Activated CD4-positive, alpha-beta T cell treated with anti-CD3 and anti-CD28 coated beads for 1 hour (primary cell): ENCODE data around the gene MSL3B.
"Not testable (repeated sequence)": the region's sequence is repeated elsewhere in the genome, so short reads cannot be mapped to it uniquely, and the experiment has no call there.

ENCODE experiments used
- DNase-seq: peaks from one replicate; pipeline ENCODE4 v3.0.0-alpha.2; 2020

The MSL3B gene

GRCh38 chr2:233867993-233868532, at the start of gene MSL3B:
TSS of gene MSL3B (minus strand) at chr2:233868386.
- peak; percentile 43 for DNase-seq

GRCh38 chr2:233917116-233917515, 48.9 kb upstream of the MSL3B start, which contains the start of gene TRPM8:
TSS of gene TRPM8 (plus strand) at chr2:233917373. CDS start at chr2:233926538, 9,165 bp downstream.
- no peak for DNase-seq

GRCh38 chr2:233915128-233915527, 46.9 kb upstream of the MSL3B start:
- no peak for DNase-seq

- no peak for DNase-seq
Observed at GRCh38 chr2:233912691-233913423, 44.7 kb upstream of the MSL3B start.

- no peak for DNase-seq
Observed at GRCh38 chr2:233907627-233908026, 39.4 kb upstream of the MSL3B start.

- DNase-seq, result no peak
Observed at GRCh38 chr2:233905945-233906344, 37.8 kb upstream of the MSL3B start.

GRCh38 chr2:233901884-233902283, 33.7 kb upstream of the MSL3B start:
- DNase-seq, result no peak

GRCh38 chr2:233901367-233901766, 33.2 kb upstream of the MSL3B start:
- no peak for DNase-seq

GRCh38 chr2:233896253-233896652, 28.1 kb upstream of the MSL3B start:
- DNase-seq, result not testable (repeated sequence)

- DNase-seq, result no peak
Observed at GRCh38 chr2:233892793-233893192, 24.6 kb upstream of the MSL3B start.

- no peak for DNase-seq
Observed at GRCh38 chr2:233882353-233882752, 14.2 kb upstream of the MSL3B start.

GRCh38 chr2:233872125-233872524, 3.9 kb upstream of the MSL3B start:
- DNase-seq, result not testable (repeated sequence)

GRCh38 chr2:233871432-233871831, 3.2 kb upstream of the MSL3B start:
- DNase-seq, result no peak

- no peak for DNase-seq
Observed at GRCh38 chr2:233866479-233866878, 1.7 kb downstream of the MSL3B start.

GRCh38 chr2:233865838-233866237, 2.3 kb downstream of the MSL3B start:
- no peak for DNase-seq

GRCh38 chr2:233862261-233862768, 5.9 kb downstream of the MSL3B start:
- DNase-seq, result no peak

- no peak for DNase-seq
Observed at GRCh38 chr2:233858331-233858730, 9.9 kb downstream of the MSL3B start.

GRCh38 chr2:233857511-233858141, 10.6 kb downstream of the MSL3B start:
- peak; percentile 26 for DNase-seq

- no peak for DNase-seq
Observed at GRCh38 chr2:233856184-233856583, 12.0 kb downstream of the MSL3B start.

GRCh38 chr2:233855345-233855744, 12.8 kb downstream of the MSL3B start:
- no peak for DNase-seq

- DNase-seq, result peak; percentile 75
Observed at GRCh38 chr2:233854241-233854981, 13.8 kb downstream of the MSL3B start, which contains the start of gene HJURP. TSS of gene HJURP (minus strand) at chr2:233854535. CDS start at chr2:233854500, 35 bp downstream.

- no peak for DNase-seq
Observed at GRCh38 chr2:233853883-233854240, 14.3 kb downstream of the MSL3B start.

GRCh38 chr2:233853353-233853752, 14.8 kb downstream of the MSL3B start:
- DNase-seq, result no peak
